HepG2 (cell line): ENCODE data around the gene NBL1. TPM values are rescaled to one million over a fixed set of nuclear protein-coding genes. Genes with fewer than 3 reads are reported as not detected.

Source experiments
- ATAC-seq: fragments of 200-7000 bp; cut with Tn5 transposase; 3 replicates; pipeline ENCODE4 v1.9.1; 2020; ENCODE audit warnings: mild to moderate bottlenecking, moderate library complexity
- BruUV-seq: library from RNA; stranded (reverse); fragments of 400-500 nt; replicated peaks from 2 replicates; lab custom pipeline; 2021; lab: Mats Ljungman, UMichigan
- CTCF ChIA-PET: fragments of 300-600 bp; formaldehyde crosslinking; extraction: SDS; loops from one replicate; lab custom pipeline; 2021; ENCODE audit warnings: low total read pairs, inconsistent platforms, low intra/inter-chr PET ratio; lab: Yijun Ruan, JAX
- POLR2A ChIA-PET: fragments of 350-600 bp; sonication (Branson Sonifier 250); formaldehyde crosslinking; loops from one replicate; lab custom pipeline; 2020; ENCODE audit warnings: antibody characterized with exemption, inconsistent platforms; lab: Yijun Ruan, JAX
- DNase-seq: peaks from one replicate; pipeline ENCODE4 v3.0.0-alpha.2; 2015; ENCODE audit warnings: low spot score
- FAIRE-seq: peaks from 3 replicates; lab custom pipeline; 2011; peaks lifted over from hg19 to GRCh38; lab: Jason Lieb, UNC
- H2AFZ ChIP-seq: one replicate; pipeline ENCODE4 v1.6.1; 2011; ENCODE audit warnings: low read length, inconsistent platforms
- H3K27ac ChIP-seq: fragments of 300-600 bp; 3 replicates; pipeline ENCODE4 v1.8.0; 2011; ENCODE audit warnings: mixed run types, mild to moderate bottlenecking, mixed read lengths, low read length, inconsistent platforms; ENCODE audit not compliant: insufficient read depth; ENCODE audit errors: extremely low read length
- H3K27me3 ChIP-seq, 2 experiments: fragments of 200-600 bp in 1 of 2; 2 replicates in 1 of 2; 3 replicates in 1 of 2; pipeline versions ENCODE4 v1.6.0 to v1.8.0; 2011; ENCODE audit warnings: low read length in 2 of 2, mild to moderate bottlenecking in 2 of 2, moderate library complexity in 2 of 2, inconsistent platforms in 1 of 2; ENCODE audit not compliant: insufficient read depth in 2 of 2, control insufficient read depth in 1 of 2
- H3K36me3 ChIP-seq, 2 experiments: fragments of 200-600 bp in 1 of 2; replicated peaks in 1 of 2; 2 replicates in 1 of 2; 3 replicates in 1 of 2; pipeline versions ENCODE4 v1.5.1 to v1.8.0; 2011; ENCODE audit warnings: low read length in 2 of 2, inconsistent platforms in 1 of 2; ENCODE audit not compliant: insufficient read depth in 2 of 2, control insufficient read depth in 1 of 2
- H3K4me1 ChIP-seq: 2 replicates; pipeline ENCODE4 v1.5.1; 2012; ENCODE audit warnings: low read length, inconsistent platforms; ENCODE audit not compliant: insufficient read depth
- H3K4me2 ChIP-seq: 2 replicates; pipeline ENCODE4 v1.6.0; 2011; ENCODE audit warnings: low read depth, low read length, inconsistent platforms
- H3K4me3 ChIP-seq, 3 experiments: fragments of 200-600 bp in 1 of 3; sonication (generic), shearing (Covaris generic) in 1 of 3; replicated peaks in 1 of 3; 2 replicates each; pipeline ENCODE4 v1.5.1; 2011 to 2016; ENCODE audit warnings: low read length in 3 of 3, inconsistent platforms in 2 of 3, low read depth in 2 of 3, mild to moderate bottlenecking in 2 of 3, control low read depth in 1 of 3, mixed read lengths in 1 of 3; ENCODE audit not compliant: insufficient read depth in 1 of 3
- H3K79me2 ChIP-seq: one replicate; pipeline ENCODE4 v1.6.1; 2011; ENCODE audit warnings: low read length, inconsistent platforms; ENCODE audit not compliant: insufficient read depth
- H3K9ac ChIP-seq: 2 replicates; pipeline ENCODE4 v1.6.0; 2011; ENCODE audit warnings: mild to moderate bottlenecking, low read depth, low read length, inconsistent platforms; ENCODE audit not compliant: insufficient read depth
- H3K9me3 ChIP-seq: 2 replicates; pipeline ENCODE4 v1.5.1; 2012; ENCODE audit warnings: mild to moderate bottlenecking, low read length
- H4K20me1 ChIP-seq: 2 replicates; pipeline ENCODE4 v1.6.0; 2011; ENCODE audit warnings: inconsistent platforms, mild to moderate bottlenecking, low read length, moderate library complexity; ENCODE audit not compliant: insufficient read depth
- ARNTL ChIP-seq: sonication (generic); formaldehyde crosslinking; IDR thresholded peaks from 2 replicates; pipeline ENCODE4 v1.4.0; 2020; ENCODE audit warnings: mild to moderate bottlenecking, missing genetic modification reagents
- EHMT2 ChIP-seq: fragments of 200-600 bp; sonication (generic); IDR thresholded peaks from 2 replicates; pipeline ENCODE4 v1.7.0; 2017; ENCODE audit warnings: antibody characterized with exemption, low read depth, low read length, borderline replicate concordance
- EZH2 ChIP-seq: conservative IDR thresholded peaks from 2 replicates; pipeline ENCODE4 v1.6.1; 2012; ENCODE audit warnings: mild to moderate bottlenecking, low read depth, low read length, moderate library complexity
- MZF1 ChIP-seq: sonication (generic); formaldehyde crosslinking; IDR thresholded peaks from 2 replicates; pipeline ENCODE4 v1.8.1; 2023; ENCODE audit warnings: mild to moderate bottlenecking, missing genetic modification reagents, borderline replicate concordance
- NFE2L1 ChIP-seq: sonication (generic); formaldehyde crosslinking; IDR thresholded peaks from 2 replicates; pipeline ENCODE4 v1.4.0; 2020; ENCODE audit warnings: missing genetic modification reagents, mild to moderate bottlenecking, borderline replicate concordance
- NKX3-1 ChIP-seq: sonication (generic); formaldehyde crosslinking; IDR thresholded peaks from 2 replicates; pipeline ENCODE4 v1.5.0; 2020; ENCODE audit warnings: missing genetic modification reagents
- REPIN1 ChIP-seq: sonication (generic); formaldehyde crosslinking; IDR thresholded peaks from 2 replicates; pipeline ENCODE4 v1.8.0; 2022; ENCODE audit warnings: missing genetic modification reagents, low read depth, mild to moderate bottlenecking, borderline replicate concordance
- RFX3 ChIP-seq: IDR thresholded peaks from 2 replicates; pipeline ENCODE4 v1.6.1; 2016; ENCODE audit warnings: missing biosample characterization, missing genetic modification reagents
- SALL1 ChIP-seq: sonication (generic); formaldehyde crosslinking; IDR thresholded peaks from 2 replicates; pipeline ENCODE4 v1.8.0; 2022; ENCODE audit warnings: mild to moderate bottlenecking, missing genetic modification reagents
- TFDP1 ChIP-seq: IDR thresholded peaks from 2 replicates; pipeline ENCODE4 v1.6.1; 2016; ENCODE audit warnings: missing compliant biosample characterization, missing genetic modification reagents, borderline replicate concordance
- XBP1 ChIP-seq: sonication (generic); formaldehyde crosslinking; IDR thresholded peaks from 2 replicates; pipeline ENCODE4 v1.5.0; 2020; ENCODE audit warnings: missing genetic modification reagents
- ZEB1 ChIP-seq: IDR thresholded peaks from 2 replicates; pipeline ENCODE4 v1.6.1; 2012; ENCODE audit warnings: mild to moderate bottlenecking, low read depth, inconsistent platforms; ENCODE audit not compliant: insufficient replicate concordance
- ZNF501 ChIP-seq: sonication (generic); formaldehyde crosslinking; IDR thresholded peaks from 2 replicates; pipeline ENCODE4 v1.5.1; 2020; ENCODE audit warnings: mild to moderate bottlenecking, moderate library complexity, missing genetic modification reagents
- ZNF510 ChIP-seq: sonication (generic); formaldehyde crosslinking; IDR thresholded peaks from 2 replicates; pipeline ENCODE4 v1.4.0; 2020; ENCODE audit warnings: low read depth, mild to moderate bottlenecking, missing genetic modification reagents
- ZNF513 ChIP-seq: sonication (generic); formaldehyde crosslinking; conservative IDR thresholded peaks from 2 replicates; pipeline ENCODE4 v1.5.0; 2020; ENCODE audit warnings: missing genetic modification reagents
- ZNF644 ChIP-seq: IDR thresholded peaks from 2 replicates; pipeline ENCODE4 v1.6.1; 2016; ENCODE audit warnings: low read depth
- ZNF891 ChIP-seq: sonication (generic); formaldehyde crosslinking; IDR thresholded peaks from 2 replicates; pipeline ENCODE4 v1.5.0; 2020; ENCODE audit warnings: mild to moderate bottlenecking, missing genetic modification reagents
- WGBS: methylation state at CpG from one replicate; pipeline ENCODE4 v1.1.6; 2017; ENCODE audit warnings: low lambda C conversion rate; 5-methylcytosine and 5-hydroxymethylcytosine counted together
- in situ Hi-C: cut with HindIII; loops from 2 replicates; pipeline ENCODE4 v1.10.0; 2017; ENCODE audit warnings: low pct_unique_long_range_greater_than_20kb; ENCODE audit not compliant: extremely low pct_ligation_motif_present
- intact Hi-C: fragments of 100-400 bp; cut with micrococcal nuclease; formaldehyde crosslinking; loops from one replicate; pipeline ENCODE4 v1.10.0; 2022; ENCODE audit not compliant: unreplicated experiment
- polyA plus RNA-seq, 8 experiments: library from polyadenylated mRNA; depleted of rRNA in 3 of 8; stranded (reverse) in 7 of 8; unstranded in 1 of 8; fragments of >200 nt; fragmentation: Illumina TruSeq in 4 of 8; extraction: Trizol in 4 of 8; gene quantifications; 2 replicates each; pipeline versions ENCODE4 v1.2.1 to v1.2.3, GENCODE V29; 2011 to 2016; ENCODE audit warnings: low read depth in 4 of 8, missing spikeins in 1 of 8, mixed read lengths in 1 of 8; ENCODE audit not compliant: insufficient read depth in 1 of 8
- total RNA-seq, 5 experiments: library from RNA; depleted of rRNA; stranded (reverse); fragments of >200 nt; fragmentation: Illumina TruSeq; extraction: Trizol; gene quantifications; 2 replicates each; pipeline ENCODE4 v1.2.3, GENCODE V29; 2016; ENCODE audit warnings: low read depth in 1 of 5

Gene NBL1
- total and polyA plus RNA-seq, 2 of the 13 experiments (the other 11 are each of a cell fraction or from before 2014, with no cell fraction given): 2.7 to 13.8 TPM

- TF ChIP-seq MZF1 (CRISPR knock-in tag) (no peak), ZNF501 (CRISPR knock-in tag) (no peak), REPIN1 (CRISPR knock-in tag) (no peak), ZNF644 (CRISPR knock-in tag) (no peak)
- Histone ChIP-seq H3K79me2 (no peaks in the 10 kb centered on the region), H2AFZ (no peak overlapping the region), H3K4me3 (no peak overlapping the region), H3K27me3 (peaks cover 7 to 60% of the 10 kb centered on the region in 2 experiments; a peak in 4 of 5 replicates), H3K27ac (no peak overlapping the region), H3K36me3 (no peaks in the 10 kb centered on the region), H4K20me1 (0 out of 2 replicates have a peak, but pooled peaks cover 2% of the 10 kb centered on the region), H3K9me3 (no peaks in the 10 kb centered on the region), H3K9ac (no peak overlapping the region), H3K4me1 (peaks cover 6% of the 10 kb centered on the region; the same call in 1 of the 2 replicates), H3K4me2 (no peak overlapping the region)
- POLR2A ChIA-PET: no interaction called here
- 3% methylated on average over 8 of the region's 8 CpGs for WGBS
- no TSS peak for BruUV-seq
- intact Hi-C loops (no loop called here), in situ Hi-C loops (no loop called here)
- ATAC-seq (no peak), FAIRE-seq (no peak), DNase-seq (no peak)
- CTCF ChIA-PET: no interaction called here
Observed at GRCh38 chr1:19668888-19669287, 24.8 kb downstream of the NBL1 start.

- intact Hi-C loops (no loop called here), in situ Hi-C loops (no loop called here)
- H3K36me3 ChIP-seq: no peaks in the 10 kb centered on the region
- no peak overlapping the region for H3K9ac ChIP-seq
- ATAC-seq: no peak
- 13% methylated on average over 4 of the region's 4 CpGs for WGBS
- H3K27me3 ChIP-seq: peaks cover 4 to 45% of the 10 kb centered on the region in 2 experiments; a peak in 4 of 5 replicates
- no peak for FAIRE-seq
- DNase-seq: no peak
- BruUV-seq: no TSS peak
- no peak overlapping the region for H3K27ac ChIP-seq
- 0 out of 2 replicates have a peak, but pooled peaks cover 2% of the 10 kb centered on the region for H4K20me1 ChIP-seq
- POLR2A ChIA-PET: no interaction called here
- H2AFZ ChIP-seq: no peak overlapping the region
- H3K4me2 ChIP-seq: no peak overlapping the region
- no peaks in the 10 kb centered on the region for H3K79me2 ChIP-seq
- H3K4me1 ChIP-seq: no peaks in the 10 kb centered on the region
- no peak overlapping the region for H3K4me3 ChIP-seq
- CTCF ChIA-PET: no interaction called here
- H3K9me3 ChIP-seq: no peaks in the 10 kb centered on the region
- TF ChIP-seq NKX3-1 (CRISPR knock-in tag): no peak
- no peak for TF ChIP-seq SALL1
- no peak for TF ChIP-seq EHMT2
- TF ChIP-seq EZH2: no peak
- no peak for TF ChIP-seq TFDP1 (CRISPR knock-in tag)
- TF ChIP-seq ZNF510 (CRISPR knock-in tag): no peak
- no peak for TF ChIP-seq ZNF513 (CRISPR knock-in tag)
- no peak for TF ChIP-seq ZNF891 (CRISPR knock-in tag)
- no peak for TF ChIP-seq RFX3
- TF ChIP-seq ARNTL (CRISPR knock-in tag): no peak
- TF ChIP-seq ZEB1: no peak
- no peak for TF ChIP-seq NFE2L1
- no peak for TF ChIP-seq XBP1
Observed at GRCh38 chr1:19670787-19671186, 26.7 kb downstream of the NBL1 start.
